Measurements from ENCODE around the gene SHANK2.

The SHANK2 gene

DNA sequence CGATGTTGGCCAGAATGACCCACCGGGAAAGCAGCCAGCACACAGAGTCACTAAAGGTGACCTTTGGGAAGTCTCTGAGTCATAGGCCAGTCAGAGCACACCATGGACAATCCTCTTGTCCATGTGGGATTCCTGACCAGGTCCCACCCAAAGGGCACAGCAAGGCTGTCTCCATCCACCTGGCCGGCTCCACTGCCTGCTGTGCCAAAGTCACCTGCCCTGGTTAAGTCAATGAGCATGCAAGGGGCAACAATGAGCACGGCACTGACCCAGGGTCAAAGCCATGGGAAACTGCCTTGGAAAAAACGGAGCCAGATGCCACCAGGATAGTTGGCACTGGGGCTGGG lies 49.8 kb downstream of the SHANK2 start:
- no peak for DNase-seq (ENCODE audit: low spot score)
